Endothelial cell (in vitro differentiated cells): ENCODE measurements around the gene IGFBP5. TPM values are rescaled to one million over a fixed set of nuclear protein-coding genes. Genes with fewer than 3 reads are reported as not detected.
A peak's percentile ranks its signal among the peaks of the same experiment; 100 is the strongest.

Experiments used
- DNase-seq: peaks from one replicate; pipeline ENCODE4 v3.0.0; 2021; ENCODE audit warnings: low spot score
- H3K27ac Mint-ChIP-seq: one replicate; pipeline ENCODE4 v1.8.0; 2021; ENCODE audit warnings: mixed read lengths, inconsistent platforms; ENCODE audit not compliant: unreplicated experiment
- H3K27me3 Mint-ChIP-seq: one replicate; pipeline ENCODE4 v1.8.0; 2021; ENCODE audit warnings: mild to moderate bottlenecking, moderate library complexity, mixed read lengths, inconsistent platforms; ENCODE audit not compliant: unreplicated experiment
- H3K36me3 Mint-ChIP-seq: one replicate; pipeline ENCODE4 v1.8.0; 2021; ENCODE audit warnings: mild to moderate bottlenecking, low read depth, mixed read lengths, inconsistent platforms; ENCODE audit not compliant: unreplicated experiment
- H3K4me1 Mint-ChIP-seq: one replicate; pipeline ENCODE4 v1.8.0; 2021; ENCODE audit warnings: mild to moderate bottlenecking, mixed read lengths, inconsistent platforms; ENCODE audit not compliant: unreplicated experiment
- H3K4me3 Mint-ChIP-seq: one replicate; pipeline ENCODE4 v1.8.0; 2021; ENCODE audit warnings: mild to moderate bottlenecking, mixed read lengths, inconsistent platforms; ENCODE audit not compliant: unreplicated experiment
- H3K9me3 Mint-ChIP-seq: one replicate; pipeline ENCODE4 v1.8.0; 2021; ENCODE audit warnings: mixed read lengths, inconsistent platforms; ENCODE audit not compliant: unreplicated experiment
- total RNA-seq: library from RNA; stranded (reverse); fragmentation: NEBNext Ultra II Directional; extraction: Animal tissue kit (Norgen Biotek cat#: 25700); gene quantifications from one replicate; pipeline ENCODE4 v1.2.1, GENCODE V29; 2021; ENCODE audit not compliant: unreplicated experiment
- TF ChIP-seq, protein P1 (sequence below): fragments of 200-600 bp; sonication (generic); IDR thresholded peaks from one replicate; pipeline ENCODE4 v1.5.0; 2021; ENCODE audit warnings: antibody characterized with exemption; ENCODE audit not compliant: unreplicated experiment

Gene IGFBP5
- total RNA-seq, 1 donor from 2014 or later, result 7.2 TPM

DNA sequence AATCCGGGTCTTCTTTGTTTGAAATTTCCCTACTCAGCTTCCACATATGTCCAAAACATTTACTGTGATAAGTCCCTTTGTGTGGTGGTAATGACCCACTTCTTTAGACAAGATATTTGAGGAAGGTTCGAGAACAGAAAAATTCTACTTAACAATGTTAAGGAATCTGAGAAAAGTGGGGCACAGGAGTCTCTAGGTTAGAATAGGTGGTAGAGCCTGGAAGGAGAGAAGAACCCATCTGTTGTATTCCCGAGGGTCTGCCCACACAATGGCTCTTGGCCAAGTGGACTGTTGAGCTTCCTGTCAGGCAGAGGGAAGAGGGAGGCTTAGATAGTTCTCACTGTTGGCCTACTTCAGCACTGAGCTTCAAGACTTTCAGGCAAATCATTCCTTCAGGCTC lies 57.9 kb downstream of the IGFBP5 start:
- Mint-ChIP-seq H3K9me3 (no peaks in the 10 kb centered on the region), H3K4me1 (peaks cover 51% of the 10 kb centered on the region), H3K27me3 (peaks cover 23% of the 10 kb centered on the region), H3K36me3 (peaks cover 47% of the 10 kb centered on the region), H3K4me3 (peak overlapping the region; percentile 100), H3K27ac (peak overlapping the region; percentile 77)
- TF ChIP-seq, protein P1, sequence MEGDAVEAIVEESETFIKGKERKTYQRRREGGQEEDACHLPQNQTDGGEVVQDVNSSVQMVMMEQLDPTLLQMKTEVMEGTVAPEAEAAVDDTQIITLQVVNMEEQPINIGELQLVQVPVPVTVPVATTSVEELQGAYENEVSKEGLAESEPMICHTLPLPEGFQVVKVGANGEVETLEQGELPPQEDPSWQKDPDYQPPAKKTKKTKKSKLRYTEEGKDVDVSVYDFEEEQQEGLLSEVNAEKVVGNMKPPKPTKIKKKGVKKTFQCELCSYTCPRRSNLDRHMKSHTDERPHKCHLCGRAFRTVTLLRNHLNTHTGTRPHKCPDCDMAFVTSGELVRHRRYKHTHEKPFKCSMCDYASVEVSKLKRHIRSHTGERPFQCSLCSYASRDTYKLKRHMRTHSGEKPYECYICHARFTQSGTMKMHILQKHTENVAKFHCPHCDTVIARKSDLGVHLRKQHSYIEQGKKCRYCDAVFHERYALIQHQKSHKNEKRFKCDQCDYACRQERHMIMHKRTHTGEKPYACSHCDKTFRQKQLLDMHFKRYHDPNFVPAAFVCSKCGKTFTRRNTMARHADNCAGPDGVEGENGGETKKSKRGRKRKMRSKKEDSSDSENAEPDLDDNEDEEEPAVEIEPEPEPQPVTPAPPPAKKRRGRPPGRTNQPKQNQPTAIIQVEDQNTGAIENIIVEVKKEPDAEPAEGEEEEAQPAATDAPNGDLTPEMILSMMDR, result no peak
- DNase-seq, result no peak

DNA sequence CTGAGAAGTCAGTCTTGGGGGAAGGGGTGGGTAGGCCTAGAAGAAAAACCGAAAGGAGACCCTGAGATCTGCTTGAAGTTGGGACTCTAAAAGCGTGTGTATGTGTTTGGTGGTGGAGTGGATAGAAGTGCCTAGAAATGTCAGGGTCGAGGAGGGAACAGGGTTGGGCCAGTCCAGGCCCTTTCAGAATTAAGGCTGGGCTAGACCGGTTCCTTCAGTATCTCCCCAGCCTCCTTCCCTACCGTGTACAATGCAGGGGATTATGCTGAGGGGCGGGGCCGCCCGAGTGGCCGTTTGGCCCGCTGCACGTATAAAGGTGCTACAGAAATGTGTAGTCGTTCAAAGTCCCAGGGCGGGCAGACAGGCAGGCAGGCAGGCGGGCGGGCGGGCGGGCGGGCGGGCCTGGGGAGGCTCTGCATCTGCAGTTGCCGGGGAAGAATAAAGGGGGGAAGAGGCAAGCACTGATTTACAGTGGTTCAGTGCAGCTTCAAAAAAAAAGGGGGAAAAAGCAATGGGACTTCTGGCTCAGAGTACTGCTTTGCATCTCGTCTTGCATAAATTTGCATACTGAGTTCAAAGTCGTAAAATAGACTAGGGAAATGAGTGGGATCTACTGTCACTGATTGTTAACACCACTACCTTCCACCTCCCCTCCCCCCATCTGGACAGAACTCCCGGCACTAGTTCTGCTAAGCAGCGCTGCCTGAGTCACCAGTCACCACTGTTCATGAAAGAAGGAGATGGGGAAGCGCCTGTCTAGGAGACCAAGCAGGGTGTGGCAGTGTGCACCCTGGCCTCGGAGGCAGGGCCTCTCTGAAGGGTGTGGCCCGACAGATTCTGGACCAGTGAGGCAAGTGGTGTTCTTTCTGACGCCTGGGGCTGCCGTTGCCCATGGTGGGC lies 58.5 kb downstream of the IGFBP5 start:
- peaks cover 28% of the 10 kb centered on the region for H3K27me3 Mint-ChIP-seq
- H3K4me3 Mint-ChIP-seq, result peak overlapping the region; percentile 100
- H3K36me3 Mint-ChIP-seq, result peaks cover 49% of the 10 kb centered on the region
- H3K9me3 Mint-ChIP-seq, result no peaks in the 10 kb centered on the region
- peak overlapping the region; percentile 100 for H3K27ac Mint-ChIP-seq
- DNase-seq, result peak; percentile 52
- TF ChIP-seq, protein P1, result no peak
- H3K4me1 Mint-ChIP-seq, result peaks cover 56% of the 10 kb centered on the region

DNA sequence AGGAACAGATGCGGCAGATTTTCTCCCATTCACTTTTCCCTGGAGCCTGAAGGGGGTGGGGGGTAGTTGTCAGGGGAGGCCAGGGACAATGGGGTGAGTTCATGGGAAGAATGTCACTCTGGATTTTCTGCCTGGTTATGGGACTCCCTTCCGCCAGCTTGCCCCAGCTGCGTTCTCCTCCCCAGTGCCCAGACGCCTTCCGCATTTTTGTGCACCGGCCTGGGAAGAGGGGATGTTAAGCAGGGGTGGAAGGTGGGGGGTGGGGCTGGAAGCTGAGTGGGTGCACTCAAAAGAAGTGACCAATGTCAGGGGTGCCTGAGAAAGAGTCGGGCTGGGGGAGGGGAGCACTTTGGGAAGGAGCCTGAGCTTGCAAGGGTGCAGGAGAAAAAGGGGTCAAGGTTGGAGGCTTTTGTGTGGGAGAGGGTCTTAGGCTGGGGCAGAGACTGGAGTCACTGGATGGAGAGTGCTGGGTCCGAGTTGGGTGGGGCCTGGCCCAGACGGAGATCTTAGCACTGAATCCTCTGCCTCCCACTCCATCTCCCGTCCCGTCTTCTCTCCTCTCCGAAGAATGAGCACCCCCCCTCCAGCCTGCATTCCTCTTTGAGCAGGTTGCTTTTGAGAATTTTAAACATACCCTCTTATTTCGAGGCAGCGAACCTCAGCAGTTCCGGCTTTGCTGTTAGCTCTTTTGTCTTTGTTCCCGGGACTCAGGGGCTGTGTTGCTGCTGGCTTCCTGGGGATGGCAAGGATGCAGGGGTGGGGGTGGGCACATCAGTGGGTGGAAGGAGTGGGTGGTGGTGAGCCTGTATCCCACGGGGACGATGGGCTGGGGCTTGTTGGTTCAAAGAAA lies 59.4 kb downstream of the IGFBP5 start:
- TF ChIP-seq, protein P1, result no peak
- H3K4me3 Mint-ChIP-seq, result peak overlapping the region; percentile 100
- peaks cover 30% of the 10 kb centered on the region for H3K27me3 Mint-ChIP-seq
- peak overlapping the region; percentile 100 for H3K27ac Mint-ChIP-seq
- DNase-seq, result peak; percentile 70
- H3K36me3 Mint-ChIP-seq, result peaks cover 44% of the 10 kb centered on the region
- peaks cover 61% of the 10 kb centered on the region for H3K4me1 Mint-ChIP-seq
- no peaks in the 10 kb centered on the region for H3K9me3 Mint-ChIP-seq

DNA sequence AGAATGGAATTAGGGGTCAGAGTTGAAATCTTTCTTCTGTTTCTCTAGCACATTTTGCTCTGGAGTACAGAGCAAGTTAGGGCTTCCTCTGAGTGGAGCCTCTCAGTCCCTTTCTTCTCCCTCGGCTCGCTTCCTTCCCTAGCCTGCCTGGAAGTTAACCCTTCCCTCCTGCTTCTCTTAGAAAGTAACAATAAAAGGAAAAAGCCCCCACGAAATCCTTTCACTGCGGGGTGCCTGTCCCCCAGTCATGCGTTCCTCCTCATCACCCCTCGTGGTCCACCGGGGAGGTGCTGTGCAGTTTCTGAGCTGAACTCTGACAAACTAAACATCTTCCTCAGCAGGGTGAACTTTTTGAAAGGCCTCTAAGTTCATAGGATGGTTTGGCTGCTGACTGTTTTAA lies 60.2 kb downstream of the IGFBP5 start:
- no peak for DNase-seq
- H3K4me1 Mint-ChIP-seq, result peaks cover 57% of the 10 kb centered on the region
- TF ChIP-seq, protein P1, result no peak
- H3K9me3 Mint-ChIP-seq, result no peaks in the 10 kb centered on the region
- peaks cover 36% of the 10 kb centered on the region for H3K36me3 Mint-ChIP-seq
- peaks cover 30% of the 10 kb centered on the region for H3K27me3 Mint-ChIP-seq
- peak overlapping the region; percentile 100 for H3K27ac Mint-ChIP-seq
- H3K4me3 Mint-ChIP-seq, result peak overlapping the region; percentile 100
